K562 (cell line): ENCODE measurements around the gene DPEP2. TPM values are rescaled to one million over a fixed set of nuclear protein-coding genes. Genes with fewer than 3 reads are reported as not detected.

Experiments used
- ATF1 ChIP-seq, 2 experiments: fragments of 450-650 bp in 1 of 2; IDR thresholded peaks; 2 replicates each; pipeline ENCODE4 v1.6.1; 2016; ENCODE audit warnings: missing compliant biosample characterization in 1 of 2, missing genetic modification characterization in 1 of 2
- BHLHE40 ChIP-seq: IDR thresholded peaks from 2 replicates; pipeline ENCODE4 v1.6.1; 2011; ENCODE audit warnings: low read length, improper control_type of control experiment
- CREM ChIP-seq: IDR thresholded peaks from 2 replicates; pipeline ENCODE4 v1.6.1; 2014; ENCODE audit warnings: antibody characterized with exemption, low read depth
- DPF2 ChIP-seq: fragments of 450-650 bp; IDR thresholded peaks from 2 replicates; pipeline ENCODE4 v1.6.1; 2016
- HSF4 ChIP-seq: fragments of 250-450 bp; sonication (Bioruptor Pico); IDR thresholded peaks from 2 replicates; pipeline ENCODE4 v2.1.2; 2022; ENCODE audit warnings: mild to moderate bottlenecking, moderate library complexity, borderline replicate concordance
- ILK ChIP-seq: fragments of 450-650 bp; IDR thresholded peaks from 2 replicates; pipeline ENCODE4 v1.6.1; 2016; ENCODE audit warnings: missing genetic modification characterization, low read depth, mild to moderate bottlenecking, missing compliant biosample characterization, moderate library complexity, borderline replicate concordance
- NEUROD1 ChIP-seq: fragments of 150-350 bp; IDR thresholded peaks from 2 replicates; pipeline ENCODE4 v1.6.1; 2014; ENCODE audit warnings: borderline replicate concordance, low read length, low read depth; ENCODE audit not compliant: partially characterized antibody
- NFXL1 ChIP-seq: fragments of 450-650 bp; formaldehyde crosslinking; IDR thresholded peaks from 2 replicates; pipeline ENCODE4 v1.4.0; 2021; ENCODE audit warnings: mild to moderate bottlenecking
- NUFIP1 ChIP-seq: fragments of 450-650 bp; IDR thresholded peaks from 2 replicates; pipeline ENCODE4 v1.6.1; 2018; ENCODE audit not compliant: partially characterized antibody
- PHF8 ChIP-seq: fragments of 200-600 bp; sonication (generic); IDR thresholded peaks from 2 replicates; pipeline ENCODE4 v1.6.1; 2012; ENCODE audit warnings: mixed run types, mild to moderate bottlenecking, inconsistent platforms, low read length, moderate library complexity, borderline replicate concordance
- PRPF4 ChIP-seq: fragments of 200-400 bp; formaldehyde crosslinking; IDR thresholded peaks from one replicate; pipeline ENCODE4 v1.6.1; 2017; ENCODE audit warnings: low read length, low read depth, mild to moderate bottlenecking; ENCODE audit not compliant: insufficient read depth, poor library complexity, severe bottlenecking
- SAFB2 ChIP-seq: fragments of 200-400 bp; formaldehyde crosslinking; IDR thresholded peaks from 2 replicates; pipeline ENCODE4 v1.6.1; 2018; ENCODE audit warnings: borderline replicate concordance, low read length, low read depth, moderate library complexity; ENCODE audit not compliant: severe bottlenecking
- SIN3A ChIP-seq, 2 experiments: fragments of 150-350 bp in 1 of 2; IDR thresholded peaks; 2 replicates each; pipeline ENCODE4 v1.6.1; 2011 to 2016; ENCODE audit warnings: borderline replicate concordance in 2 of 2, low read depth in 2 of 2, low read length in 2 of 2, mild to moderate bottlenecking in 2 of 2, moderate library complexity in 2 of 2; ENCODE audit not compliant: control insufficient read depth in 1 of 2
- SUPT5H ChIP-seq: fragments of 450-650 bp; IDR thresholded peaks from 2 replicates; pipeline ENCODE4 v1.6.1; 2016
- TCF3 ChIP-seq: sonication (generic); formaldehyde crosslinking; IDR thresholded peaks from 2 replicates; pipeline ENCODE4 v1.4.0; 2020; ENCODE audit warnings: mild to moderate bottlenecking, missing genetic modification reagents
- XRCC5 ChIP-seq: fragments of 200-400 bp; formaldehyde crosslinking; IDR thresholded peaks from 2 replicates; pipeline ENCODE4 v1.6.1; 2017; ENCODE audit warnings: low read depth, mild to moderate bottlenecking, low read length
- ZNF431 ChIP-seq: sonication (generic); formaldehyde crosslinking; IDR thresholded peaks from 2 replicates; pipeline ENCODE4 v1.8.0; 2022; ENCODE audit warnings: mild to moderate bottlenecking, missing genetic modification reagents
- ZNF644 ChIP-seq: fragments of 200-800 bp; sonication (Bioruptor generic); IDR thresholded peaks from 2 replicates; pipeline ENCODE4 v1.6.1; 2016; ENCODE audit warnings: low read depth, missing genetic modification characterization, missing compliant biosample characterization
- ZNF766 ChIP-seq: fragments of 200-800 bp; sonication (Bioruptor generic); conservative IDR thresholded peaks from 2 replicates; pipeline ENCODE4 v1.6.1; 2016; ENCODE audit warnings: missing genetic modification characterization, missing compliant biosample characterization
- polyA plus RNA-seq, 8 experiments: library from polyadenylated mRNA; depleted of rRNA in 4 of 8; stranded (reverse) in 5 of 8; unstranded in 3 of 8; fragments of >200 nt; fragmentation: Nextera tagmentation in 2 of 8; fragmentation: Illumina TruSeq in 1 of 8; extraction: Ambion mirVana in 2 of 8; extraction: Trizol in 1 of 8; gene quantifications; 2 replicates each; pipeline versions ENCODE4 v1.2.1 to v1.2.3, GENCODE V29; 2011 to 2014; ENCODE audit warnings: inconsistent platforms in 1 of 8, missing spikeins in 1 of 8
- total RNA-seq, 7 experiments: library from RNA; depleted of rRNA in 6 of 7; stranded (reverse); fragments of >200 nt in 6 of 7; fragmentation: Illumina TruSeq in 2 of 7; extraction: Trizol in 2 of 7; gene quantifications; 2 replicates each; pipeline versions ENCODE4 v1.2.1 to v1.2.3, GENCODE V29; 2011 to 2021; ENCODE audit warnings: low replicate concordance in 1 of 7
- TF ChIP-seq, protein P1 (sequence below): IDR thresholded peaks from 2 replicates; pipeline ENCODE4 v1.6.1; 2011; ENCODE audit warnings: borderline replicate concordance, low read depth, mild to moderate bottlenecking, moderate library complexity, low read length; ENCODE audit not compliant: insufficient read depth, poor library complexity, severe bottlenecking
- TF ChIP-seq, protein P2 (sequence below), 3 experiments: fragments of 200-800 bp in 1 of 3; sonication (Bioruptor generic) in 1 of 3; sonication (generic) in 1 of 3; formaldehyde crosslinking in 1 of 3; IDR thresholded peaks; 2 replicates each; pipeline versions ENCODE4 v1.6.1 to v1.8.0; 2016 to 2022; ENCODE audit warnings: mild to moderate bottlenecking in 2 of 3, missing compliant biosample characterization in 2 of 3, missing genetic modification characterization in 2 of 3, missing genetic modification reagents in 1 of 3
- TF ChIP-seq, protein P3 (sequence below): sonication (generic); formaldehyde crosslinking; IDR thresholded peaks from 2 replicates; pipeline ENCODE4 v1.4.0; 2020; ENCODE audit warnings: mild to moderate bottlenecking, missing genetic modification reagents

The DPEP2 gene
- total and polyA plus RNA-seq, 9 of the 15 experiments (the other 6 are each of a cell fraction or from before 2014, with no cell fraction given), result 0.14 to 1.2 (median 0.38) TPM

DNA sequence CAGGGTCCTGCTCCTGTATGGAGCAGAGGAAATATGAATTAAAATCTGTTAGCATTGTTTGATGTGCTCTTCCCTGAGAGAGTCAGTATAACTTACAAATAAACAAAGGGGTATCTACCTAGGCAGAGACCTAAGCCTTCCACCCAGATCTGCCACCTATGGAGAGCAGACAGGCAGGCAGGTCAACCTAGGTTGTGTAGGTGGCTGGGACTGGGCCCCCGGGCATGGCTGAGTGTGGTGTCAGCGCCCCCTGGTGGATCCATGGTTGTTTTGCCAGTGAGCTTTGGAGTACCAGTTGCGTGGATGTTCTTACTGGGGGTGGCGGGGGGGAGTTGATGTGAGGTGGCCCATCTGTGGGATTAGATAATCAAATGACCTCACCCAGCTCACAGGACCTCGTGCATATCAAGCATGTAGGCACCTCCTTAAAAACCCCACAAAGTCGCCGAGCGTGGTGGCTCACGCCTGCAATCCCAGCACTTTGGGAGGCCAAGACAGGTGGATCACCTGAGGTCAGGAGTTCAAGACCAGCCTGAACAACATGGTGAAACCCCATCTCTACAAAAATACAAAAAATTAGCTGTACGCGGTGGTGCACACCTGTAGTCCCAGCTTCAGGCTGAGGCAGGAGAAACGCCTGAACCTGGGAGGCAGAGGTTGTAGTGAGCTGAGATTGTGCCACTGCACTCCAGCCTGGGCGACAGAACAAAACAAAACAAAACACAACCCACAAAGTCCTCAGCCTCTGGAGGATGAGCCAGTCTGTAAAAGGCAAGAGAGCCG is 41.4 kb upstream of the DPEP2 start (continued):
- TF ChIP-seq, protein P1, sequence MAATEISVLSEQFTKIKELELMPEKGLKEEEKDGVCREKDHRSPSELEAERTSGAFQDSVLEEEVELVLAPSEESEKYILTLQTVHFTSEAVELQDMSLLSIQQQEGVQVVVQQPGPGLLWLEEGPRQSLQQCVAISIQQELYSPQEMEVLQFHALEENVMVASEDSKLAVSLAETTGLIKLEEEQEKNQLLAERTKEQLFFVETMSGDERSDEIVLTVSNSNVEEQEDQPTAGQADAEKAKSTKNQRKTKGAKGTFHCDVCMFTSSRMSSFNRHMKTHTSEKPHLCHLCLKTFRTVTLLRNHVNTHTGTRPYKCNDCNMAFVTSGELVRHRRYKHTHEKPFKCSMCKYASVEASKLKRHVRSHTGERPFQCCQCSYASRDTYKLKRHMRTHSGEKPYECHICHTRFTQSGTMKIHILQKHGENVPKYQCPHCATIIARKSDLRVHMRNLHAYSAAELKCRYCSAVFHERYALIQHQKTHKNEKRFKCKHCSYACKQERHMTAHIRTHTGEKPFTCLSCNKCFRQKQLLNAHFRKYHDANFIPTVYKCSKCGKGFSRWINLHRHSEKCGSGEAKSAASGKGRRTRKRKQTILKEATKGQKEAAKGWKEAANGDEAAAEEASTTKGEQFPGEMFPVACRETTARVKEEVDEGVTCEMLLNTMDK, result peak; percentile 74
- 0 out of 2 replicates have a peak, but pooled peaks have one; percentile 11 for TF ChIP-seq TCF3
- TF ChIP-seq SUPT5H, result no peak
- no peak for TF ChIP-seq ZNF766 (CRISPR knock-in tag)
- TF ChIP-seq, protein P2, sequence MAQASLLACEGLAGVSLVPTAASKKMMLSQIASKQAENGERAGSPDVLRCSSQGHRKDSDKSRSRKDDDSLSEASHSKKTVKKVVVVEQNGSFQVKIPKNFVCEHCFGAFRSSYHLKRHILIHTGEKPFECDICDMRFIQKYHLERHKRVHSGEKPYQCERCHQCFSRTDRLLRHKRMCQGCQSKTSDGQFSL (CRISPR knock-in tag; IDR thresholded peaks at IDR 0.05), result no peak
- TF ChIP-seq, protein P2 (tag; IDR thresholded peaks at IDR 0.05), result 0 out of 4 replicates have a peak, but pooled peaks of 1 of the 2 experiments have one; percentile 22
- no peak for TF ChIP-seq ZNF644 (tag)
- no peak for TF ChIP-seq ILK (tag)
- TF ChIP-seq SIN3A (IDR thresholded peaks at IDR 0.05; ENCODE audit: borderline replicate concordance in 2 of 2, control insufficient read depth in 1 of 2, low read depth in 2 of 2, low read length in 2 of 2), result no peak
- TF ChIP-seq NEUROD1, result peak; percentile 47
- TF ChIP-seq ZNF431 (CRISPR knock-in tag), result no peak
- TF ChIP-seq XRCC5, result peak; percentile 68; the same call in 1 of the 2 replicates
- TF ChIP-seq HSF4, result no peak
- TF ChIP-seq NUFIP1, result no peak
- no peak for TF ChIP-seq BHLHE40
- TF ChIP-seq, protein P3, sequence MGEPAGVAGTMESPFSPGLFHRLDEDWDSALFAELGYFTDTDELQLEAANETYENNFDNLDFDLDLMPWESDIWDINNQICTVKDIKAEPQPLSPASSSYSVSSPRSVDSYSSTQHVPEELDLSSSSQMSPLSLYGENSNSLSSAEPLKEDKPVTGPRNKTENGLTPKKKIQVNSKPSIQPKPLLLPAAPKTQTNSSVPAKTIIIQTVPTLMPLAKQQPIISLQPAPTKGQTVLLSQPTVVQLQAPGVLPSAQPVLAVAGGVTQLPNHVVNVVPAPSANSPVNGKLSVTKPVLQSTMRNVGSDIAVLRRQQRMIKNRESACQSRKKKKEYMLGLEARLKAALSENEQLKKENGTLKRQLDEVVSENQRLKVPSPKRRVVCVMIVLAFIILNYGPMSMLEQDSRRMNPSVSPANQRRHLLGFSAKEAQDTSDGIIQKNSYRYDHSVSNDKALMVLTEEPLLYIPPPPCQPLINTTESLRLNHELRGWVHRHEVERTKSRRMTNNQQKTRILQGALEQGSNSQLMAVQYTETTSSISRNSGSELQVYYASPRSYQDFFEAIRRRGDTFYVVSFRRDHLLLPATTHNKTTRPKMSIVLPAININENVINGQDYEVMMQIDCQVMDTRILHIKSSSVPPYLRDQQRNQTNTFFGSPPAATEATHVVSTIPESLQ (CRISPR knock-in tag), result no peak
- TF ChIP-seq DPF2, result no peak
- peak; percentile 28; the same call in 1 of the 2 replicates for TF ChIP-seq CREM
- no peak for TF ChIP-seq PRPF4
- TF ChIP-seq NFXL1 (CRISPR knock-in tag), result no peak
- TF ChIP-seq PHF8, result no peak
- no peak for TF ChIP-seq SAFB2
- no peak for TF ChIP-seq ATF1 (CRISPR knock-in tag; IDR thresholded peaks at IDR 0.05)
- peak; percentile 34; the same call in 1 of the 2 replicates for TF ChIP-seq ATF1 (tag; IDR thresholded peaks at IDR 0.05)
